ENCODE data around the gene ANP32E.
A peak's percentile ranks its signal among the peaks of the same experiment; 100 is the strongest.

The ANP32E gene

DNA sequence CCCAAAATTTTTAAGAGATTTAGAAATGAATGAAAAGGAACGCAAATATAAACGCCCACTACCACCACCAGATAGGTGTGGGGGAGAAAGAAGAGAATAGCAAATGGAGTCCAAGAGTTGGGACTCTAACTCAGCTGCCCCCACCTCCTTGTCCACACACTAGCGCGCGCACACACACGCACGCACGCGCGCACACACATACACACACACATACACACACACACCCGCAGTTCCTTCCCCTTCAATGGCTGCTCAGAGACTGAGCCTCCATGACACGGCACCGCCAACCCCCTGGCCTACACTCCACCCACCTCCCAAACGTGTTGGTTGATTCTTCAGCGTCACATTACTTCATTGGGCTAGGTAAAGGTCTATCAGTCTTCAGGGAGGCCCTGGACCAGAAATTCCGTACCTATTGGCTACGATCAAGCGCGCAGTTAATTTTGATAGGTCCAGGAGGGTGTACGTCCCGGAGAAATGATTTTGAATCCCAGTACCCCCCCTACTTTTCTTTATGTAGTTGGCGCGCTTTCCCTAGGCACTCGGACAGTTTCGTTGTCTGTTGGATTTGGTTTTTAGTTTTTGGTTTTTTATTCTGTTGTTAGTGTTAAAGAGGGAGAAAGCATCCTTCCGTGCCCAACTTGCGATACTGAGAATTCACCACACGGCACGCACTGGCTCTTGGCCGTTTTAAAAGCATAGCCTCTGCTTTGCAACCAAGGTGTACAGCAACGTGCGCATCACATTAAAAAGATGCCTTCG, at the start of gene ANP32E:
TSS of gene ANP32E (minus strand) at position 261 of the 762 bp plus-strand sequence. CDS start 326 bp downstream, outside the sequence.
- FAIRE-seq (peak; percentile 60), DNase-seq (ENCODE audit: insufficient read length, low spot score) (peak; percentile 93)
- peak; percentile 96 for TF ChIP-seq POLR2A (IDR thresholded peaks at IDR 0.05; ENCODE audit: low read depth, low read length)

GRCh38 chr1:150283260-150283659, 47.3 kb upstream of the ANP32E start:
- no peak for DNase-seq (ENCODE audit: insufficient read length, low spot score)
- FAIRE-seq, result no peak
- no peak for TF ChIP-seq POLR2A (IDR thresholded peaks at IDR 0.05; ENCODE audit: low read depth, low read length)

DNA sequence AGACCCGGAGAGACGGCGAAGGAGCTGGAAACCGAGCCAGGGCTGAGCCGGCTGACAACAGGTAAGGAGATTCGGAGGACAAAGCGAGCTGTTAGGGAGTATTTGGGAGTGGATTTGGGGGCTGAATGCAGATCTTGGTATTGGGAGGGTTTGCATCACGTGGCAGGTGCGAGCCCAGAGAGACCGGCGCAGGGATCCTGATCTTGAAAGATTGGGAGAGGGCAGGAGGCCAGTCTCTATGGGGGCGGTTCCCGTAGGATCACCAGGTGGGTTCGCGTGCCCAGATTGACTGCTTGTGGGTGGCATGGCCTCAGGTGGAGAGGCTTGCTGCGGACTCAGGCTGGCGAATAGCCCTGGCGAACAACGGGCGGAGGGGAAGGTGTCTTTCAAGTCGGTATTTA, 46.6 kb upstream of the ANP32E start:
- DNase-seq (ENCODE audit: insufficient read length, low spot score), result no peak
- TF ChIP-seq POLR2A (IDR thresholded peaks at IDR 0.05; ENCODE audit: low read depth, low read length), result peak; percentile 5; the same call in 1 of the 2 replicates
- no peak for FAIRE-seq

DNA sequence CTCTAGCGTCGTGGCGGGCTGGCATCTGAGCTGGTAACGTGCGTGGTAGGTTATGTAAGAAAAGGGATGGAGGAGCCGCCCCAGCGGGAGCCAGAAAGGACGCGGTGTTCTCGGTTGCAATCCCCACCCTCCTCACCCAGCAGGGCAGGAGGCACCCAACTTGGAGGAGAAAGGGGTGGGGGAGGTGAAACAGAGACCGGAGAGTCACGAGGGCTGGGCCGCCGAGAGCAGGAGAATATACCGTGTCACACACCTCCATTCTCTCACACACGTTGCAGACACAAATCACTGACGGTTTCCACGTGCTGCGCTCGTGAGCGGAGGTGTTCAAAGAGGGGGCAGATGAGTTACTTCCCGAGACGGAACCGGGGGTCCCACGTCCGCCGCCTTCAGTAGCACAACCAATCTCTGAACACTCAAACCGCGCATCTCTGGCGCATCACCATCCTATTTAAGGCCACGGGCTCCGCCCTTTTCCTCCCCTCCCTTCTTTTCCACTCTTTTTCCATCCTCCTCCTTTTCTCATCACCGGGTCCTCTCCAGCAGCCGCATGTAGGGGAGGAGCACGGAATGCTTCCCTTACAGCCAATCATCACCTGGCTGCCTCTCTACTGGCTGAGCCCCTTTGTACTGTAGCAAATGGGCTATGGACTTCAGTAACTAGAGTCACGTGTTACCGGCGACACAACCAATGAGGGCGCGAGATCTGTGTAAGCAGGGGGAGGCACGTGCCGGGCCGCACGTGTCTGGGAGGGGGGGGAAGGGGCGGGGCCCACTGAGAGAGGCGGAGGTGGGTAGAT, 46.0 kb upstream of the ANP32E start, which contains the start of gene CIART:
TSS of gene CIART (plus strand) at position 797 of the 800 bp plus-strand sequence. CDS start 714 bp downstream, outside the sequence.
- peak; percentile 42; the same call in 1 of the 2 replicates for TF ChIP-seq POLR2A (IDR thresholded peaks at IDR 0.05; ENCODE audit: low read depth, low read length)
- DNase-seq (ENCODE audit: insufficient read length, low spot score), result peak; percentile 86
- FAIRE-seq, result peak; percentile 83

- no peak for TF ChIP-seq POLR2A (IDR thresholded peaks at IDR 0.05; ENCODE audit: low read depth, low read length)
- DNase-seq (ENCODE audit: insufficient read length, low spot score) (no peak), FAIRE-seq (no peak)
Observed at GRCh38 chr1:150281221-150281757, 45.4 kb upstream of the ANP32E start.

- DNase-seq (ENCODE audit: insufficient read length, low spot score) (no peak), FAIRE-seq (no peak)
- TF ChIP-seq POLR2A (IDR thresholded peaks at IDR 0.05; ENCODE audit: low read depth, low read length), result no peak
Observed at GRCh38 chr1:150280138-150280707, 44.3 kb upstream of the ANP32E start.

GRCh38 chr1:150273311-150273710, 37.4 kb upstream of the ANP32E start:
- no peak for TF ChIP-seq POLR2A (IDR thresholded peaks at IDR 0.05; ENCODE audit: low read depth, low read length)

GRCh38 chr1:150271291-150271959, 35.5 kb upstream of the ANP32E start:
- no peak for TF ChIP-seq POLR2A (IDR thresholded peaks at IDR 0.05; ENCODE audit: low read depth, low read length)
- FAIRE-seq, result no peak
- DNase-seq (ENCODE audit: insufficient read length, low spot score), result no peak

More at GRCh38 chr1:150273311-150273710, 37.4 kb upstream of the ANP32E start:
- FAIRE-seq, result no peak
- no peak for DNase-seq (ENCODE audit: insufficient read length, low spot score)

- no peak for DNase-seq (ENCODE audit: insufficient read length, low spot score)
- no peak for TF ChIP-seq POLR2A (IDR thresholded peaks at IDR 0.05; ENCODE audit: low read depth, low read length)
- no peak for FAIRE-seq
Observed at GRCh38 chr1:150269451-150269850, 33.5 kb upstream of the ANP32E start.

GRCh38 chr1:150268705-150269403, 32.9 kb upstream of the ANP32E start, which contains the start of gene APH1A:
TSS of gene APH1A (minus strand) at chr1:150269016. CDS start at chr1:150268810, 206 bp downstream.
- FAIRE-seq (no peak), DNase-seq (ENCODE audit: insufficient read length, low spot score) (peak; percentile 93)
- no peak; the same call in 1 of the 2 replicates for TF ChIP-seq POLR2A (IDR thresholded peaks at IDR 0.05; ENCODE audit: low read depth, low read length)

DNA sequence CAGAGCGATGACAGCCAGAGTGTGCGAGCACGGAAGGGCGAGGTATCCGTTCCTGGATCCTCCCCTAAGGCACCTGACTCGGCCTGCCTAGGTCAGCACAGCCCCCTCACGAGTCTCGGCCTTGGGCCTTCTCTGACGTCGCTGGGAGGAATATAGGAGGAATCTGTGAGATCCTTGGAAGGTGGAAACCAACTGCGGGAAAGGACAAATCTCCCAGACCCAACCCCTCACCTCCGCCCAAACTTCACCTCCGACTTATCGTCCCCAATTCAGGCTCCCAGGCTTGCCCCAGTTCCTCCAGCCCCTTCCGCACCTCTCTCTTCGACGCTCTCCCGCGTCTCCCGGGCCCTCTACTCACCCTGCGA, 32.4 kb upstream of the ANP32E start:
- no peak for FAIRE-seq
- TF ChIP-seq POLR2A (IDR thresholded peaks at IDR 0.05; ENCODE audit: low read depth, low read length), result no peak
- DNase-seq (ENCODE audit: insufficient read length, low spot score), result peak; percentile 22

GRCh38 chr1:150267896-150268295, 32.0 kb upstream of the ANP32E start:
- DNase-seq (ENCODE audit: insufficient read length, low spot score), result no peak
- TF ChIP-seq POLR2A (IDR thresholded peaks at IDR 0.05; ENCODE audit: low read depth, low read length), result no peak
- no peak for FAIRE-seq

GRCh38 chr1:150263549-150263948, 27.6 kb upstream of the ANP32E start:
- FAIRE-seq (no peak), DNase-seq (ENCODE audit: insufficient read length, low spot score) (no peak)
- no peak for TF ChIP-seq POLR2A (IDR thresholded peaks at IDR 0.05; ENCODE audit: low read depth, low read length)

Measured in H54 (cell line).